H1 (cell line): ENCODE measurements around the gene MAGI1. TPM values are rescaled to one million over a fixed set of nuclear protein-coding genes. Genes with fewer than 3 reads are reported as not detected.

Experiments used
- CTCF ChIA-PET: fragments of 300-600 bp; sonication (Branson Sonifier 250); formaldehyde crosslinking; loops from one replicate; lab custom pipeline; 2021; ENCODE audit not compliant: partially characterized antibody; lab: Charles Lee
- POLR2A ChIA-PET: fragments of 300-600 bp; sonication (Branson Sonifier 250); formaldehyde crosslinking; loops from one replicate; lab custom pipeline; 2021; ENCODE audit warnings: inconsistent platforms; ENCODE audit not compliant: partially characterized antibody; lab: Charles Lee
- DNase-seq, 2 experiments: peaks; one replicate each; pipeline versions ENCODE4 v3.0.0 to v3.0.0-alpha.2; 2010 to 2022; ENCODE audit warnings: low spot score in 2 of 2, low read depth in 1 of 2, mixed read lengths in 1 of 2
- FAIRE-seq: peaks from 2 replicates; lab custom pipeline; 2011; peaks lifted over from hg19 to GRCh38; lab: Jason Lieb, UNC
- H2AFZ ChIP-seq: 2 replicates; pipeline ENCODE4 v1.8.1; 2012; ENCODE audit warnings: low read length, inconsistent platforms
- H2AK5ac ChIP-seq: 2 replicates; pipeline ENCODE4 v1.6.1; 2013; ENCODE audit warnings: low read depth, low read length
- H2BK120ac ChIP-seq: replicated peaks from 2 replicates; pipeline ENCODE3; 2013; ENCODE audit warnings: low read depth, low read length, inconsistent platforms
- H2BK12ac ChIP-seq: 2 replicates; pipeline ENCODE4 v1.6.1; 2013; ENCODE audit warnings: low read depth, low read length
- H2BK15ac ChIP-seq: 2 replicates; pipeline ENCODE4 v1.6.1; 2013; ENCODE audit warnings: low read length
- H2BK20ac ChIP-seq: 2 replicates; pipeline ENCODE4 v1.6.1; 2013; ENCODE audit warnings: low read length
- H2BK5ac ChIP-seq: 2 replicates; pipeline ENCODE4 v1.6.1; 2013; ENCODE audit warnings: low read depth, low read length
- H3K14ac ChIP-seq: 2 replicates; pipeline ENCODE4 v1.6.1; 2013; ENCODE audit warnings: inconsistent platforms; ENCODE audit not compliant: insufficient read length
- H3K18ac ChIP-seq: 2 replicates; pipeline ENCODE4 v1.6.1; 2013; ENCODE audit warnings: low read length; ENCODE audit errors: extremely low read depth
- H3K23ac ChIP-seq: 2 replicates; pipeline ENCODE4 v1.6.1; 2013; ENCODE audit warnings: inconsistent platforms; ENCODE audit not compliant: insufficient read length
- H3K23me2 ChIP-seq: 2 replicates; pipeline ENCODE4 v1.6.1; 2013; ENCODE audit warnings: low read depth, low read length
- H3K27ac ChIP-seq: 2 replicates; pipeline ENCODE4 v1.6.1; 2011; ENCODE audit warnings: low read depth, low read length, inconsistent platforms
- H3K27me3 ChIP-seq, 4 experiments: replicated peaks in 1 of 4; 1 replicate in 1 of 4; 2 replicates in 3 of 4; pipeline versions ENCODE4 v1.6.1 to v1.8.1; 2011 to 2013; ENCODE audit warnings: low read length in 3 of 4, mild to moderate bottlenecking in 3 of 4, inconsistent platforms in 2 of 4, mixed read lengths in 2 of 4, moderate library complexity in 1 of 4; ENCODE audit not compliant: control insufficient read depth in 3 of 4, insufficient read depth in 3 of 4; ENCODE audit errors: extremely low read depth in 1 of 4
- H3K36me3 ChIP-seq, 4 experiments: 2 replicates each; pipeline versions ENCODE4 v1.6.1 to v1.8.1; 2011 to 2013; ENCODE audit warnings: mild to moderate bottlenecking in 4 of 4, low read length in 3 of 4, moderate library complexity in 2 of 4, control low read depth in 1 of 4, inconsistent platforms in 1 of 4; ENCODE audit not compliant: insufficient read depth in 4 of 4, control insufficient read depth in 2 of 4
- H3K4ac ChIP-seq: replicated peaks from 2 replicates; pipeline ENCODE3; 2013; ENCODE audit warnings: low read length, low read depth, mixed read lengths, inconsistent platforms; ENCODE audit not compliant: insufficient read length
- H3K4me1 ChIP-seq, 4 experiments: replicated peaks in 1 of 4; 1 replicate in 1 of 4; 2 replicates in 3 of 4; pipeline versions ENCODE4 v1.6.1 to v1.8.1; 2011 to 2013; ENCODE audit warnings: low read length in 3 of 4, inconsistent platforms in 2 of 4, mixed read lengths in 1 of 4; ENCODE audit not compliant: insufficient read depth in 4 of 4, control insufficient read depth in 3 of 4
- H3K4me2 ChIP-seq, 2 experiments: 2 replicates each; pipeline versions ENCODE4 v1.6.1 to v1.8.1; 2011 to 2013; ENCODE audit warnings: low read depth in 2 of 2, low read length in 2 of 2, control low read depth in 1 of 2, inconsistent platforms in 1 of 2, mild to moderate bottlenecking in 1 of 2; ENCODE audit not compliant: insufficient read depth in 1 of 2
- H3K4me3 ChIP-seq, 4 experiments: fragments of 200-600, 300-600 bp in 1 of 4; sonication (generic), shearing (Covaris generic), sonication (Bioruptor Twin) in 1 of 4; 2 replicates each; pipeline versions ENCODE4 v1.5.1 to v1.8.1; 2011 to 2016; ENCODE audit warnings: low read length in 4 of 4, low read depth in 3 of 4, control low read depth in 2 of 4, inconsistent platforms in 2 of 4, mild to moderate bottlenecking in 2 of 4, mixed read lengths in 1 of 4, moderate library complexity in 1 of 4; ENCODE audit not compliant: insufficient read depth in 2 of 4; ENCODE audit errors: extremely low read depth in 1 of 4
- H3K56ac ChIP-seq: replicated peaks from 2 replicates; pipeline ENCODE3; 2013; ENCODE audit warnings: low read depth, mild to moderate bottlenecking, mixed read lengths, low read length, inconsistent platforms; ENCODE audit not compliant: insufficient read length
- H3K79me1 ChIP-seq: 2 replicates; pipeline ENCODE4 v1.6.1; 2013; ENCODE audit warnings: low read depth, low read length, control low read depth
- H3K79me2 ChIP-seq, 2 experiments: 2 replicates each; pipeline versions ENCODE4 v1.6.1 to v1.8.1; 2012 to 2013; ENCODE audit warnings: low read length in 2 of 2, mild to moderate bottlenecking in 2 of 2, inconsistent platforms in 1 of 2; ENCODE audit not compliant: insufficient read depth in 2 of 2, control insufficient read depth in 1 of 2
- H3K9ac ChIP-seq, 4 experiments: replicated peaks in 1 of 4; 1 replicate in 1 of 4; 2 replicates in 3 of 4; pipeline versions ENCODE4 v1.6.1 to v1.8.1; 2011 to 2013; ENCODE audit warnings: low read depth in 3 of 4, low read length in 3 of 4, control low read depth in 2 of 4, mild to moderate bottlenecking in 2 of 4, moderate library complexity in 2 of 4, inconsistent platforms in 1 of 4; ENCODE audit errors: extremely low read depth in 1 of 4
- H3K9me3 ChIP-seq, 2 experiments: 2 replicates each; pipeline versions ENCODE4 v1.6.1 to v1.8.1; 2012 to 2013; ENCODE audit warnings: mild to moderate bottlenecking in 2 of 2, moderate library complexity in 2 of 2, control low read depth in 1 of 2, inconsistent platforms in 1 of 2, low read depth in 1 of 2, low read length in 1 of 2, mixed read lengths in 1 of 2; ENCODE audit not compliant: insufficient read depth in 2 of 2
- H4K20me1 ChIP-seq, 2 experiments: replicated peaks in 1 of 2; 2 replicates each; pipeline versions ENCODE3 to v1.8.1; 2011 to 2013; ENCODE audit warnings: inconsistent platforms in 2 of 2, low read length in 2 of 2, mild to moderate bottlenecking in 1 of 2; ENCODE audit not compliant: insufficient read depth in 2 of 2, control insufficient read depth in 1 of 2
- H4K5ac ChIP-seq: 2 replicates; pipeline ENCODE4 v1.6.1; 2013; ENCODE audit warnings: low read length, low read depth, mixed read lengths, inconsistent platforms; ENCODE audit not compliant: insufficient read length
- H4K8ac ChIP-seq: 2 replicates; pipeline ENCODE4 v1.8.0; 2013; ENCODE audit warnings: mild to moderate bottlenecking, moderate library complexity, low read length, inconsistent platforms; ENCODE audit not compliant: insufficient read depth; ENCODE audit errors: extremely low read depth
- H4K91ac ChIP-seq: replicated peaks from 2 replicates; pipeline ENCODE3; 2013; ENCODE audit warnings: low read length, mixed read lengths, inconsistent platforms; ENCODE audit not compliant: insufficient read length
- CBX8 ChIP-seq: fragments of 300-800, 300-1000 bp; sonication (generic); IDR thresholded peaks from 2 replicates; pipeline ENCODE4 v1.7.1; 2016; ENCODE audit warnings: low read depth, low read length, borderline replicate concordance
- CTBP2 ChIP-seq: IDR thresholded peaks from 2 replicates; pipeline ENCODE4 v1.7.0; 2011; ENCODE audit warnings: borderline replicate concordance, mild to moderate bottlenecking, moderate library complexity, mixed read lengths, low read length; ENCODE audit not compliant: insufficient read depth, insufficient read length
- HDAC6 ChIP-seq: IDR thresholded peaks from one replicate; pipeline ENCODE4 v1.7.1; 2012; ENCODE audit warnings: low read depth, mild to moderate bottlenecking, inconsistent platforms, low read length, moderate library complexity
- JUN ChIP-seq: IDR thresholded peaks from 2 replicates; pipeline ENCODE4 v1.6.1; 2011; ENCODE audit warnings: low read depth, mild to moderate bottlenecking, improper control_type of control experiment, low read length
- KDM5A ChIP-seq: fragments of 200-600 bp; IDR thresholded peaks from 2 replicates; pipeline ENCODE4 v1.7.1; 2012; ENCODE audit warnings: mild to moderate bottlenecking, low read length, inconsistent platforms, mixed read lengths
- PHF8 ChIP-seq: fragments of 200-600 bp; sonication (generic); conservative IDR thresholded peaks from 2 replicates; pipeline ENCODE4 v1.7.1; 2012; ENCODE audit warnings: low read depth, mild to moderate bottlenecking, inconsistent platforms, low read length, moderate library complexity
- POLR2AphosphoS5 ChIP-seq: IDR thresholded peaks from 2 replicates; pipeline ENCODE4 v1.6.1; 2011; ENCODE audit warnings: low read depth, low read length
- RXRA ChIP-seq: IDR thresholded peaks from 2 replicates; pipeline ENCODE4 v1.6.1; 2011; ENCODE audit warnings: low read depth, mild to moderate bottlenecking, low read length, moderate library complexity; ENCODE audit not compliant: insufficient read depth
- TAF1 ChIP-seq: IDR thresholded peaks from 2 replicates; pipeline ENCODE4 v1.6.1; 2011; ENCODE audit warnings: mild to moderate bottlenecking, low read depth, low read length
- TBP ChIP-seq: IDR thresholded peaks from 2 replicates; pipeline ENCODE4 v1.6.1; 2011; ENCODE audit warnings: low read depth, low read length, improper control_type of control experiment
- TCF12 ChIP-seq: IDR thresholded peaks from 2 replicates; pipeline ENCODE4 v1.6.1; 2011; ENCODE audit warnings: low read depth, mild to moderate bottlenecking, low read length
- WGBS, 2 experiments: shearing (Covaris generic) in 1 of 2; methylation state at CpG; one replicate each; pipeline versions ENCODE4 v1.1.6 to v1.1.7; 2013 to 2015; ENCODE audit warnings: low lambda C conversion rate in 2 of 2, mixed read lengths in 2 of 2, inconsistent platforms in 1 of 2, low coverage in 1 of 2, missing lambda C conversion rate in 1 of 2; ENCODE audit not compliant: insufficient replicate concordance in 2 of 2, insufficient coverage in 1 of 2, insufficient read length in 1 of 2; ENCODE audit errors: extremely low coverage in 1 of 2, missing lambda C conversion rate in 1 of 2; 5-methylcytosine and 5-hydroxymethylcytosine counted together
- polyA plus RNA-seq, 7 experiments: library from polyadenylated mRNA; depleted of rRNA in 3 of 7; stranded (reverse) in 5 of 7; unstranded in 2 of 7; fragments of >200 nt in 5 of 7; fragments of 200-250 nt in 2 of 7; gene quantifications; 1 replicate in 5 of 7; 2 replicates in 1 of 7; 4 replicates in 1 of 7; pipeline versions ENCODE4 v1.2.1 to v1.2.3, GENCODE V29; 2011 to 2013; ENCODE audit warnings: missing spikeins in 2 of 7, mixed read lengths in 2 of 7
- total RNA-seq: library from RNA; stranded (reverse); fragmentation: NEBNext Ultra II Directional; extraction: Animal tissue kit (Norgen Biotek cat#: 25700); gene quantifications from 2 replicates; pipeline ENCODE4 v1.2.1, GENCODE V29; 2021
- TF ChIP-seq, protein P1 (sequence below): IDR thresholded peaks from 2 replicates; pipeline ENCODE4 v1.6.1; 2012; ENCODE audit warnings: low read length, inconsistent platforms

MAGI1 gene
- total and polyA plus RNA-seq, 2 of the 8 experiments (the other 6 are each of a cell fraction or from before 2014, with no cell fraction given), result 19.8 to 78.0 TPM

DNA sequence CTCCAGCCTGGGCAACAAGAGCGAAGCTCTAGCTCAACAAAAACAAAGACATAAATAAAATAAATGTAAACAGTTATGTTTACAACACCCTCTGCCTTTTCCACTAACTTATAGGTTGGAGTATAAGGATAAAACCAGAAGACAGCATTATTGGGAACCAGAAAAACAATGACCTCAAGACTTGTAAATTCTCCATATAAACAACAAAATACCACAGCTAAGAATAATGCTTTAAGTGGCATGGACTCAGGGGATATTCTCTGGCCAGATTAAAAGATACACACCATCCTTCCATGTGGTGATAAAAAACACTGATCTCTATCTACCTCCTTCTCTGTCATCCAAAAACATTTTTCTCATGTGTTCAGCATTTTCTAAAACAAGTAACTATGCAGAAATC is 500.6 kb downstream of the MAGI1 start:
- H3K23me2 ChIP-seq, result peaks cover 9% of the 10 kb centered on the region; the same call in 1 of the 2 replicates
- no peak overlapping the region for H3K56ac ChIP-seq
- H3K4ac ChIP-seq, result no peak overlapping the region
- no peak overlapping the region for H4K91ac ChIP-seq
- peaks cover 0 to 4% of the 10 kb centered on the region in 2 experiments; a peak in 1 of 4 replicates for H3K9me3 ChIP-seq
- CTCF ChIA-PET, result interaction anchor here (0.9 kb wide), 1 partner anchor 98 kb away, joined by 3 read pairs; no protein-coding TSS in a partner anchor
- peaks cover 8 to 23% (median 15%) of the 10 kb centered on the region in 4 experiments for H3K4me1 ChIP-seq
- POLR2A ChIA-PET, result interaction anchor here (0.6 to 4.4 kb wide), 4 partner anchors 11 to 71 kb away, joined by 4 to 35 read pairs (median 8); no protein-coding TSS in a partner anchor
- H3K14ac ChIP-seq, result no peak overlapping the region
- H4K20me1 ChIP-seq, result peaks cover 0 to 7% of the 10 kb centered on the region in 2 experiments
- H2BK120ac ChIP-seq, result no peak overlapping the region
- peak overlapping the region in 1 of 2 experiments; percentile 89; a peak in 1 of 4 replicates for H3K4me2 ChIP-seq
- peak overlapping the region; percentile 35; the same call in 1 of the 2 replicates for H3K18ac ChIP-seq
- no peak overlapping the region for H2BK5ac ChIP-seq
- H2AFZ ChIP-seq, result no peak overlapping the region
- H2BK20ac ChIP-seq, result no peak overlapping the region
- H2BK15ac ChIP-seq, result no peak overlapping the region
- H3K27me3 ChIP-seq, result peaks cover 0 to 6% (median 0%) of the 10 kb centered on the region in 4 experiments; a peak in 1 of 7 replicates
- H3K9ac ChIP-seq, result no peak overlapping the region
- peaks cover 7% of the 10 kb centered on the region for H3K79me1 ChIP-seq
- H3K23ac ChIP-seq, result no peak overlapping the region
- H3K36me3 ChIP-seq, result no peaks in the 10 kb centered on the region
- H3K27ac ChIP-seq, result no peak overlapping the region
- 94% methylated on average over 1 of the region's 1 CpG; no CpG with 5 or more reads in 1 of the 2 experiments for WGBS, 2 experiments
- no peak for DNase-seq
- no peak overlapping the region for H4K5ac ChIP-seq
- no peak overlapping the region for H2AK5ac ChIP-seq
- H3K4me3 ChIP-seq, result no peak overlapping the region
- peaks cover 13 to 75% of the 10 kb centered on the region in 2 experiments for H3K79me2 ChIP-seq
- no peak overlapping the region for H2BK12ac ChIP-seq
- no peak for FAIRE-seq
- no peak overlapping the region for H4K8ac ChIP-seq
- no peak for TF ChIP-seq TBP
- TF ChIP-seq POLR2AphosphoS5, result no peak
- TF ChIP-seq HDAC6, result no peak
- no peak for TF ChIP-seq TAF1
- TF ChIP-seq TCF12, result no peak
- TF ChIP-seq KDM5A, result no peak
- TF ChIP-seq JUN, result no peak
- no peak for TF ChIP-seq CTBP2
- no peak for TF ChIP-seq RXRA
- TF ChIP-seq, protein P1, sequence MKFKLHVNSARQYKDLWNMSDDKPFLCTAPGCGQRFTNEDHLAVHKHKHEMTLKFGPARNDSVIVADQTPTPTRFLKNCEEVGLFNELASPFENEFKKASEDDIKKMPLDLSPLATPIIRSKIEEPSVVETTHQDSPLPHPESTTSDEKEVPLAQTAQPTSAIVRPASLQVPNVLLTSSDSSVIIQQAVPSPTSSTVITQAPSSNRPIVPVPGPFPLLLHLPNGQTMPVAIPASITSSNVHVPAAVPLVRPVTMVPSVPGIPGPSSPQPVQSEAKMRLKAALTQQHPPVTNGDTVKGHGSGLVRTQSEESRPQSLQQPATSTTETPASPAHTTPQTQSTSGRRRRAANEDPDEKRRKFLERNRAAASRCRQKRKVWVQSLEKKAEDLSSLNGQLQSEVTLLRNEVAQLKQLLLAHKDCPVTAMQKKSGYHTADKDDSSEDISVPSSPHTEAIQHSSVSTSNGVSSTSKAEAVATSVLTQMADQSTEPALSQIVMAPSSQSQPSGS, result no peak
- no peak for TF ChIP-seq CBX8
- TF ChIP-seq PHF8, result no peak
